ENCODE measurements around the gene DDX11. TPM values are rescaled to one million over a fixed set of nuclear protein-coding genes. Genes with fewer than 3 reads are reported as not detected.
"Not testable (repeated sequence)": the region's sequence is repeated elsewhere in the genome, so short reads cannot be mapped to it uniquely, and the experiment has no call there.

DDX11 gene
- total RNA-seq: 10.4 and 21.0 TPM in 2 replicates

DNA sequence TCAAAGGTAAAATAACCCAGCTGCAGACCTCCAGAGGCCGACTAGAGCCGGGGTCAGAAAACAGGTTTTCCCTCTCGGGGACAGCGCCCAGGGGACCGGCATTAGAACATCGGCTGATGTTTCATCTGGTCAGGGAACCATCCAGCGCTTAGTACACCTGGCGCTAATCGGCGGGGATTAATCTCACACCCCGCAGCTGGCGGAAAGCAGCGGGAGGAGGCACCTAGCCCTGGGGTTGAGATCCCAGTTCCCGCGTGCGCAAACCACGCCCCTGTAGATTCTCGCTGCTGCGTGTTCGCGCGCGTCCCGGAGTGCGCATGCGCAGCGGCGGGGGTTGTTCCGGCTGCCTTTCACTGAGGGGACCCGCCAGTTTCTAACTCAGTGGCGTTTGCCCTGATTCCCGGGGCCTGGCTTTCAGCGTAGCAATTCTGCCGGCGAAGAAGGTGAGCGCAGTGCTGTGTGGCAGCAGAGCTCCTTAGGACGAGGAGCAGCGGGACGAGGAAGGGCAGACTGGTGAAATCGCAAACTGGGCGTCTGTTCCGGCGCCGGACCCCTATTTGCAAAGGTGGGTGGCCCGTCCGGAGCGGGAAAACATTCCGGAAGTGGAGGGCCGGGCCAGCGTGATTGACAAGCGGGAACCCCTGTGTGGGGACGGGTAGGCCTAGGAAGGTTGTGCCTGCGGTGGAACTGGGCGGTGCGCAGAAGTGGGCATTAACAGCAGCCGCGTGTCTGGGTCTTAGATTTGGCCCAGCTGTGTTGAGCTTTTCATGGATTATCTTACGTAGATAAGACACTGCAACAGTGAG, at the start of gene DDX11:
Gene DDX11, plus strand, starts transcription at position 334 of the 806 bp plus-strand sequence. CDS start 4,534 bp downstream, outside the sequence.
- not testable (repeated sequence) for DNase-seq (ENCODE audit: extremely low read depth, low read depth, low spot score)

DNA sequence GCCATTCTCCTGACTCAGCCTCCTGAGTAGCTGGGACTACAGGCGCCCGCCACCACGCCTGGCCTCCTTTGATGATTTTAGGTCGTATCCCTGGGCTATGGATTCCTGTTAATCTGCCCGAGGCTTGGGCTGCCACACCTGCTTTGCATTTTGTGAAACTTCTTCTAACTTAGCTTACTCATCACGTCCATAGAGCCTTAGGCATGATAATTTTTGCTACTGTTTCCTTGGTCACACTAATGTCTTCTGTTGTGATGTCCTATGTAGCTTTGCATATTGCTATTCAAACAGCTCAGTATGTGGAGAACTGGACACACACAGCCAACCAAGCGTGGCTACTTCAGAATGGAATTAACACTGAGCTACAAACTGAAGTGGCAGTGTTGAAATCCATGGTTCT, 47.5 kb upstream of the DDX11 start:
- DNase-seq (ENCODE audit: extremely low read depth, low read depth, low spot score): no peak

GRCh38 chr12:31027006-31027405, 46.7 kb upstream of the DDX11 start:
- DNase-seq (ENCODE audit: extremely low read depth, low read depth, low spot score): not testable (repeated sequence)

- DNase-seq (ENCODE audit: extremely low read depth, low read depth, low spot score): no peak
Measured at GRCh38 chr12:31029468-31029867, 44.2 kb upstream of the DDX11 start.

DNA sequence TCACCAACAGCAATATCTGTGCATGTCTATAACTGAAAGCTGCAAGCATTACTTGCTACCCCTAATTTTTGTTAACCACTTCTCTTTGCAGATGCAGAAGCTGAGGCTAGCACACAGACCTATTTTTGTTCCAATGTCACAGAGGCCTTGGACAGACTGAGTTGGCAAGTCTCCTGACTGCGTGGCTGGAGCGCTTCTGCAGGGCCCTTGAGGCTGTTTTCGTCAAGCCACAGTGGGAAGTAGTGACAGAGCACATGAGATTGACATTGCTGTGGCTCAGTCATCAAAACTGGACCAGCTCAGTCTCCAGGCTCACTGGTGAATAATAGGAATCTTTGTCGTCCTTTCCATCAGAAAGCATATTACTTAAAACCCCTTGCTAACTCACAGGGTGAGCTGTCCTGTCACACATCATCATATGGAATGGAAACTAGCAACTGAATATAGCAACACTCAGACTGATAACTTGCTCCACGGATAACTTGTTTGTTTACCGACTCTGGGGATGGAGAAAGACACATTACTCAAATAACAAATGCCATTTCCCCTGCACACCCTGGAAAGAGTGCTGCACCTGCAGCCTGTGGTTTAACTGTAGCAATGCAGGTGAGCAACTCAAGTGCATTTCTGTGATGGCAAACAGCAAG, 43.6 kb upstream of the DDX11 start:
- DNase-seq (ENCODE audit: extremely low read depth, low read depth, low spot score): no peak

DNA sequence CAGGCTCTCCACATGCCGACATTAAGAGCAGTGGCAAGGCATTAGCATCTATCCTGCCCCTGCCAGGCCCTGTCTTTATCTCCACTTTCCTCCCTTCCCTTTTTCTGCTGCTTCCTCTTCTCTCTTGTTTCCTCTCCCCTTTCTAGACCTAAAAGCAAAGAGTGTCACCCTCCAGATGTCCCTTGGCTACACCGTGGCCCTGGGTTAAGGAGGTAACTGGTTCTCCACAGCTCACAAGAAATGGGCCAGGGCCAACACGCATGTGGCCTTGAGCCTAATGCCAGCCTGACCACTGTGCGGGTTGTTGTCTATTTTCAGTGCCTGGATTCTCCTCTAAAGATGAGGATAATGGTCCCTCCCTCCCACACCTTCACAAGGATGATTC, 41.7 kb upstream of the DDX11 start:
- DNase-seq (ENCODE audit: extremely low read depth, low read depth, low spot score): no peak

GRCh38 chr12:31033146-31033545, 40.5 kb upstream of the DDX11 start:
- DNase-seq (ENCODE audit: extremely low read depth, low read depth, low spot score): no peak

DNA sequence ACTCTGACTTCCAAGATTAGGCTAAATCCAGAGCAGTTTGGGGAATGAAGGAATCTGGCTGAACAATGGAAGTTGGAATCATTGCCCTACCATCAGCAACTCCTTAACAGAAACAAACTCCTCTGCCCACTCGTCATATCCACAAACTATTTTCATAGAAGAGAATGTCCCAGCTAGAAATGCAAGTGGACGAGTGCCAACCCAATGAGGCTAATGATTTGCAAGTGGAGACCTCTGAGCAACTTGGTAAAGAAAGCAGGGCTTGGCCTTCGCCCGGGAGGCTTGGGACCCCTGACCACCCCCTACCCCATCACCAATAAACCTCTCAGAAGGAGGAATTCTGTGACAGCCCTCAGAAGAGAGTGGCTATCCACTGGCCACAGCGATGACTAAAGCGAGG, 40.0 kb upstream of the DDX11 start:
- no peak for DNase-seq (ENCODE audit: extremely low read depth, low read depth, low spot score)

DNA sequence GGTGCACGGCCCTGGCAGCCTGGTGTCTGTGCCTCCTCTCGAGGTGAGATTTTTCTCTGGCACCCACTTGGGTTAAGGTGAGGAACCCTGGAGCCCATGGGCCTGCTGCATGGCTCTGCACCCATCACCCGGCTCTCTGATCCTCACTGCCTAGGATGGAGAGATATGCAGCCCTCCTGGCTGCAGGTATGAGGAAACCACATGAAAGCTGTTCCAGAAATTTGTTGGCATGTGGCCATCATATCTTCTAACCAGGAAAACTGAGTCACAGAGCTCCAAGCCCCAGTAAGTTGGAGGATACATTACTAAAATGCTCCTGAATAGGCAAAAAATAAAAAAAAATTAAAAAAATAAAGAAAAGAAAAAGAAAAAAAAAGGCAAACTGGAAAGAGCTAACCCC, 39.3 kb upstream of the DDX11 start:
- DNase-seq (ENCODE audit: extremely low read depth, low read depth, low spot score): no peak

- DNase-seq (ENCODE audit: extremely low read depth, low read depth, low spot score): no peak
Measured at GRCh38 chr12:31035226-31035625, 38.4 kb upstream of the DDX11 start.

DNA sequence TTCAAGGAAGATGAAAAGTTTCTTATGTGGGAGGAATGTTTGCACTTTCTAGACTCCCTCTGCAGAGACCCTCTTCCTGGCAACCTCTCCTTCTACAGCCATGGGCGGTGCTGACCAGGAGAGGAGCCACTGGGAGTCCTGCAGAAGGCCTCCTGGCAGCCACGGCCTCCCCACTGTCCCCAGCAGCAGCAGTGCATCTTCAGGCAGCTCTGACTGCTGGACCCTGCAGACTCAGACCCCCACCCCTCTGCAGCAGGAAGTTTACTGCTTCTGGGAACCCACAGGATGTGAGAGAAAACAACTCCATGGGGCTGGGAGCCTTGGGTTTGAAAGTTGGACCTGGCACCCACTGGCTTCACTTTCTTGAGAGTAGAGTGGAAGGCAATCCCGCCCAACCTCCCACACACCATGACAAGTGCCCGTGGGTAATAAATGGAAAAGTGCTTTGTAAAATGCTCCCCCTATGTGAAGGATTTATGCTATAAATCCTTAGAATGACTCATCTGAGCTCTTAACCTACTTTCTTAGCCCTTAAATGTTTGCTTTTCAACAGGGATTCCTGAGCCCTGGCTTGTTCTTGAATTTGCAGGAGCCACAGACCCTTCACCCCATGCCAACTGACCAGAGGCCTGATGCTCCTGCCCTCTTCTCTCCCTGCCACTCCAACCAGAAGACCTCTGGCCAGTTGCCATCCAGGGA, 37.5 kb upstream of the DDX11 start:
- no peak for DNase-seq (ENCODE audit: extremely low read depth, low read depth, low spot score)

GRCh38 chr12:31037028-31037427, 36.6 kb upstream of the DDX11 start:
- DNase-seq (ENCODE audit: extremely low read depth, low read depth, low spot score): no peak

DNA sequence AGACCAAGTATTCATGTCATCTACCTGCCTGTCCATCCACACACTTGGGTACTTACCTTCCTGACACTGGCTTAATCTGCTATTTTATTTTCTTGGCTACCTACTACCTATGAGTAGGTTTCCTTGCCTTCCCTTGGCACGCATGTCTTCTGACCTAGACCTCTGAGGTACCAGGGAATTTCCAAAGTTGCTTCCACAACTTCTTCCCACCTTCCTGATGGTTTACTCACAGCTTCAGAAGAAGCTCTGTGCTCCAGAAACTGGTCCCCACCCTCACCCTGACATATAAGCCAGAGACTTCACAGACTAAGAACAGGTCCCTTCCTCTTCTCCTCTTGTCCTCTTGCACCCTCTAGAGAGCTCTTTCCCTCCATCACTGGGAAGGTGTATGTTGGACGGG, 35.7 kb upstream of the DDX11 start:
- DNase-seq (ENCODE audit: extremely low read depth, low read depth, low spot score): no peak

DNA sequence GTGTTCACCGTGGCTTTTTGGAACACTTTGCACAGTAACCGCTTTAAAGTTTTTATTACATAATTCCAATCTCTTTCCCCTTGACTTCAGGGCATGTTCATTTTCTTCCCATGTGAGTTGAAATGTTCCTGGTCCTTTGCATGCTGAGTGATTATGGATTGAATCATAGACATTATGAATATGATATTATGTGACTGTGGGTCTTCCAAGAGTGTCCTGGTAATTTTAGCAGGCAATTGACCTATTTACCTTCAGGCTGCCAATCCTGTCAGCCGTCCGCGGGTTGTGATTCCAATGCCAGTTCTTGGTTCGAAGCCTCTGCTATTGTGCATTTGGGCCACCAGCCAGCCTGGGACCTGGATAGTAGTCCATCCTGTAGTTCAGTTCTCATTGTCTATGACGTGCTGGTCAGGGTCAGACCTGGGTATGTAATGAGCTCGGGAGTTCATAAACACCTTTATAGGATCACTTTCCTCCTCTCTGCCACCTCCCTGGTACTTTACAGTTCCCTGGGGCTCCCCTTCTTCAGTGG, 32.6 kb upstream of the DDX11 start:
- no peak for DNase-seq (ENCODE audit: extremely low read depth, low read depth, low spot score)

GRCh38 chr12:31050143-31050542, 23.5 kb upstream of the DDX11 start:
- DNase-seq (ENCODE audit: extremely low read depth, low read depth, low spot score): not testable (repeated sequence)

GRCh38 chr12:31050548-31050947, 23.1 kb upstream of the DDX11 start:
- DNase-seq (ENCODE audit: extremely low read depth, low read depth, low spot score): not testable (repeated sequence)

DNA sequence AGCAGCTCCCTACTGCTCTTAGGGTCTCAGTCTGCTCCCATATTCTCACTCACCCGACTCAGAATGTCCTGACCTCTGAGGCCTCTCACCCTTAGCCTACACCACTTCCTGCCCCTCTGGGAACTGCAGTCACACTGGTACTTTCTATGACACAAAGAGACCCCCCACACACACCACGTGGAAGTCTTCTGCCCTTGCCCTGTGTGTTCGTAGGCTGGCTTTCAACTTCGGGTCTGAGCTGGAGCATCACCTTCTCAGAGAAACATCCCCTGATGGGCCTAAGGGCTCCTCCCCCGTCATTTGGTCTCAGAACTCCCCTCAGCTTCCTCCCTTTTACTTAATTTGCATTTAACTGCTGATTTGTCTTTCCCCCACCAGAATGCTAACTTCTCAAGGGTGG, 22.0 kb upstream of the DDX11 start:
- not testable (repeated sequence) for DNase-seq (ENCODE audit: extremely low read depth, low read depth, low spot score)

DNA sequence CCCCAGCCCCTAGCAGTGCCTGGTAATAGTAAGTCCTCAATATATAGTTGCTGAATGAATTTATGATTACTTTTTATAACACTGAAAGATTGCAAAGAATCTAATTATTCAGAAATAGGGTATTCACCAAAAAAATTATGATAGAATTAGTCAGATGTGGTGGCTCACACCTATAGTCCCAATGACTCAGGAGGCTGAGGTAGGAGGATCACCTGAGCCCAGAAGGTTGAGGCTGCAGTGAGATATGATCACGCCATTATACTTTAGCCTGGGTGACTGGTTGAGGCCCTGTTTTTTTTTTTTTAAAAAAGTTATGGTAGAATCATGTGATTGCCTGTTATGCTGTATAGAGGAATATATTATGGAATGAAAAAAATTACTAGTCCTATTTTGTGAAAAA, 21.5 kb upstream of the DDX11 start:
- DNase-seq (ENCODE audit: extremely low read depth, low read depth, low spot score): not testable (repeated sequence)

GRCh38 chr12:31052666-31053439, 20.8 kb upstream of the DDX11 start:
- DNase-seq (ENCODE audit: extremely low read depth, low read depth, low spot score): not testable (repeated sequence)

DNA sequence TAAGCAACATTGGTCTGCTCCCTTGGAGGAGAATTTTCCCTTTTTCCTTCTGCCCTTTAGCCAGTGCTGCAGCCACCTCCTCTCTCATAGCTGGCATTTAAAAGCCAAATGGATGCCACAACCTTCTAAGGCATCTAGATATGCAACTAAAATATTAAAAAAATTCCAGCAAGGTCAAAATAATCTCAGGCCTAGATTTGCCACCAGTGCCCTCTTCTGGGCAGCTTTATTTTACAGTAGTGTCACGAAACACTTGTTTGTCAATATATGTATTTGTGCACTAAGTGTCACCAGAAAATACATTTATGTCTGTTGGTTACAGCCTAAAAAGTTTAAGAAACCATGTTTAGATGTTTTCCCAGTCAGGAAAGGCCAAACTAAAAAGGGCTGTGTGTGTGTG, 19.7 kb upstream of the DDX11 start:
- DNase-seq (ENCODE audit: extremely low read depth, low read depth, low spot score): not testable (repeated sequence)

- DNase-seq (ENCODE audit: extremely low read depth, low read depth, low spot score): no peak
Measured at GRCh38 chr12:31057671-31058070, 16.0 kb upstream of the DDX11 start.
